ENCODE results near the gene PRDM1.

Gene PRDM1

GRCh38 chr6:106070636-106071035 lies 15.5 kb upstream of the PRDM1 start:
- no peak for DNase-seq (ENCODE audit: low read depth, low spot score)

GRCh38 chr6:106072501-106073090 lies 13.5 kb upstream of the PRDM1 start:
- no peak for DNase-seq (ENCODE audit: low read depth, low spot score)

GRCh38 chr6:106074146-106074545 lies 12.0 kb upstream of the PRDM1 start:
- no peak for DNase-seq (ENCODE audit: low read depth, low spot score)

- DNase-seq (ENCODE audit: low read depth, low spot score), result no peak
Observed at GRCh38 chr6:106076139-106076538, 10.0 kb upstream of the PRDM1 start.

- DNase-seq (ENCODE audit: low read depth, low spot score), result no peak
Observed at GRCh38 chr6:106077170-106077569, 9.0 kb upstream of the PRDM1 start.

GRCh38 chr6:106077881-106078280 lies 8.3 kb upstream of the PRDM1 start:
- DNase-seq (ENCODE audit: low read depth, low spot score), result no peak

GRCh38 chr6:106079961-106080762 lies 6.0 kb upstream of the PRDM1 start:
- DNase-seq (ENCODE audit: low read depth, low spot score), result no peak

GRCh38 chr6:106080763-106081095 lies 5.4 kb upstream of the PRDM1 start:
- no peak for DNase-seq (ENCODE audit: low read depth, low spot score)

GRCh38 chr6:106081715-106082114 lies 4.4 kb upstream of the PRDM1 start:
- no peak for DNase-seq (ENCODE audit: low read depth, low spot score)

- DNase-seq (ENCODE audit: low read depth, low spot score), result no peak
Observed at GRCh38 chr6:106082735-106083398, 3.3 kb upstream of the PRDM1 start.

- no peak for DNase-seq (ENCODE audit: low read depth, low spot score)
Observed at GRCh38 chr6:106083618-106084017, 2.5 kb upstream of the PRDM1 start.

- DNase-seq (ENCODE audit: low read depth, low spot score), result peak; percentile 83
Observed at GRCh38 chr6:106084106-106084988, 1.8 kb upstream of the PRDM1 start.

- DNase-seq (ENCODE audit: low read depth, low spot score), result peak; percentile 45
Observed at GRCh38 chr6:106084989-106085691, 996 bp upstream of the PRDM1 start.

- no peak for DNase-seq (ENCODE audit: low read depth, low spot score)
Observed at GRCh38 chr6:106085692-106085983, 498 bp upstream of the PRDM1 start.

GRCh38 chr6:106086814-106087175 lies 659 bp downstream of the PRDM1 start:
- DNase-seq (ENCODE audit: low read depth, low spot score), result no peak

- peak; percentile 86 for DNase-seq (ENCODE audit: low read depth, low spot score)
Observed at GRCh38 chr6:106087548-106088325, 1.6 kb downstream of the PRDM1 start.

GRCh38 chr6:106090001-106090400 lies 3.9 kb downstream of the PRDM1 start:
- peak; percentile 44 for DNase-seq (ENCODE audit: low read depth, low spot score)

GRCh38 chr6:106092279-106092678 lies 6.1 kb downstream of the PRDM1 start:
- DNase-seq (ENCODE audit: low read depth, low spot score), result no peak

GRCh38 chr6:106094261-106094963 lies 8.3 kb downstream of the PRDM1 start:
- DNase-seq (ENCODE audit: low read depth, low spot score), result no peak

GRCh38 chr6:106094964-106095335 lies 8.8 kb downstream of the PRDM1 start:
- no peak for DNase-seq (ENCODE audit: low read depth, low spot score)

Data from astrocyte of the hippocampus (primary cell).